HG02571 (cell line): ENCODE measurements around the gene LAMB4.

Source experiments
- ATAC-seq: cut with Tn5 transposase; IDR thresholded peaks from one replicate; pipeline ENCODE4 v1.9.1; 2021; ENCODE audit warnings: mild to moderate bottlenecking, moderate library complexity; ENCODE audit not compliant: unreplicated experiment

The LAMB4 gene

GRCh38 chr7:108143658-108144420, 13.7 kb upstream of the LAMB4 start:
- ATAC-seq: no peak

- no peak for ATAC-seq
Measured at GRCh38 chr7:108142675-108143259, 12.6 kb upstream of the LAMB4 start.

DNA sequence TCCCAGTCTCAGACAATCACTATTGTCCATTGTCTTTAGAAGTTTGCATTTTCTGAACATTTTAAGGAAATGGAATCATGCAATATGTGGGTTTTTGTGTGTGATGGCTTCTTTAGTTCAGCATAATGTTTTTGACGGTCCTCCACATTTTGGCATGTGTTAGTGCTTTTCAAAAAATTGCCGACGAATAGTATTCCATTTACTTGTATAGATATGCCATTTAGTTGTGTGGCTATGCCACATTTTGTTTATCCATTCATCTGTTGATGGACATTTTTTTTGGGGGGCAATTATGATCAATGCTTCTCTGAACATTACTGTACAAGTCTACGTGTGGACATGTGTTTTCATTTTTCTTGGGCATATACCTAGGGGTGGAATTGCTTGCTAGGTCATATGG, 12.0 kb upstream of the LAMB4 start:
- ATAC-seq: no peak

GRCh38 chr7:108140671-108141070, 10.5 kb upstream of the LAMB4 start:
- no peak for ATAC-seq

DNA sequence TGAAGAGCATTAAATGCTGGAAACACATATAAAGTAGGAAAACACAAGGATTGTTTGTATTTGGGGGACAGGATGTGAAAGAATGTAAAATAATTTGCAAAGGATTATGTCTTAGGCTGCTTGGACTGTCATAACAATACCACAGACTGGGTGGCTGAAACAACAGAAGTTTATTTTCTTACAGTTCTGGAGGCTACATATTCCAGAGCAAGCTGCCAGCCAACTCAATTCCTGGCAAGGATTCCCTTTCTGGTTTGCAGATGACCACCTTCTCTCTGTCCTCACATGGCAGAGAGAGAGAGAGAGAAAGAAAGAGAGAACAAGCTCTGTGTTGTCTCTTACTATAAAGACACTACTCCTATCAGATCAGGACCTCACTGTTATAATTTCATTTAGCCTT, 8.8 kb upstream of the LAMB4 start:
- no peak for ATAC-seq

- ATAC-seq: no peak
Measured at GRCh38 chr7:108137993-108138392, 7.8 kb upstream of the LAMB4 start.

- ATAC-seq: no peak
Measured at GRCh38 chr7:108137040-108137439, 6.9 kb upstream of the LAMB4 start.

- ATAC-seq: peak; percentile 32
Measured at GRCh38 chr7:108136191-108136688, 6.1 kb upstream of the LAMB4 start.

- peak; percentile 97 for ATAC-seq
Measured at GRCh38 chr7:108135446-108136190, 5.5 kb upstream of the LAMB4 start.

GRCh38 chr7:108134486-108134885, 4.3 kb upstream of the LAMB4 start:
- no peak for ATAC-seq

DNA sequence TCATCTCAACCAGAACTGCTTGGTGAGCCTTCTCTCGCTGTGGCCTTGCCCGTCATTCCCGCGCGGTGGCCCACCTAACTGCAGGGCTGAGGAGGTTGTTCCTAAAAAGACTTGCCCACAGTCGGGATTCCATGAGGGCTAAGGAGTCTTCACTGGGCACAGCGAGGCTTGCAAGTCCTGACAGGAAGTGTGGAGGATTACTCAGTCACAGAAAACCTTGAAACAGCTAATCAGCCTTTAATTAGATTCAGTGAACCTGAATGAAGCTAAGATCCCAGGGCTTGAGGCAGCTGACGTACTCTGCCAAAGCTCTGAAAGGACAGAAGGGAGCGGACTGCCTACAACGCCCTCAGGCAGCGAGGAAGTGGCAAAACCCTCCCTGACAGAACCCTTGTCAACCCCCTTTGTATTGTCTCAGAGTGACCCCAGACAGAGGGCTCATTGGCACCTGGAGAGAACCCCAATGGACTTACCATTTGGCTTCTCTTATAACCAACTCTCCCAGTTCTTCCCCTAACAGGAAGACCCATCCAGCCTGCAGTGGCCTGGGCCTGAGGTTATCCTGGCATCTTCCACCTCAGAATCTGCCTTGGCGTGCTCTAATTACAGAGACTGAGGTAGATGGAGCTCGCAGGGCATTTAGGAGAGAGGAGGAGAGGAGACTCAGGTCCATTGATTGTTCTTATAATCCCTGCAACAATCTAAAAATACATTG, 2.5 kb upstream of the LAMB4 start:
- ATAC-seq: no peak

- no peak for ATAC-seq
Measured at GRCh38 chr7:108129018-108129965, 869 bp downstream of the LAMB4 start.

- ATAC-seq: no peak
Measured at GRCh38 chr7:108128514-108128913, 1.6 kb downstream of the LAMB4 start.

DNA sequence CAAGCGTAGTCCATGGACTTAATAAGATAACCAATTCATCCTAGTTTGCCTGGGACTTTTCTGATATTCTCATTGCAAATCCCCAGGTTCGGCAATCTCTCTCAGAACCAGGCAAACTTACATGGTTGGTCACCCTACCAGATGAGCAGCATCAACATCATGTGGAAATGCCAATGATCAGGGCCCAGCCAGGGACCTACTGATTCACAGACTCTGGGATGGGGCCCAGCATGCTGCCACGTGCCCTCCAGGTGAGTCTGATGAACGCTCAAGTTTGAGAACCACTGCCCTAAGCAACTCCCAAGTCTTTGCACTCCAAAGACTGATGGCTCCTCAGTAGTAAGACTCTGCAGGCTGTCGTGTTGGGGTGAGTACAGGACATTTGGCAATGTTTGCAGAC, 2.7 kb downstream of the LAMB4 start:
- ATAC-seq: no peak

- ATAC-seq: no peak
Measured at GRCh38 chr7:108124820-108125219, 5.3 kb downstream of the LAMB4 start.

DNA sequence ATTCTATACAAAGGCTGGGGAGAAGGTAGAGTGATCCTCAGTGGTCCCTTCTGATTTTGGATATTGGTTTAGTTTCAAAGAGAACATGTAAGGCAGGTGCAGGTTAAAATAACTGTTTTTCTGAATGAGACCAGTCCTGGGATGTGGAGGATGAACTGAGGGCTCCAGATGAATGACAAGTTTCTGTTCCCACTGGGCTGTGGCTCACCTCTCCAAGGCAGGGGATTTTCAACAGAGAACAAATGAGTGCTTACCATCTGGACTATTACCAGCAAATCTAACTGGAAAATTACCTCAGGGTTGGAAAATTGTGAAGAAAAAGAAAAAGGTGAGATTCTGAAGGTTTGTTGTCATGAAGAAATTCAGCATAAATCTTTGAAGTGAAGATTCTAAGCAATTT, 8.0 kb downstream of the LAMB4 start:
- ATAC-seq: no peak

GRCh38 chr7:108120933-108121332, 9.2 kb downstream of the LAMB4 start:
- no peak for ATAC-seq

- no peak for ATAC-seq
Measured at GRCh38 chr7:108120196-108120595, 10.0 kb downstream of the LAMB4 start.

GRCh38 chr7:108118959-108119358, 11.2 kb downstream of the LAMB4 start:
- ATAC-seq: no peak
